Neural cell (in vitro differentiated cells): ENCODE measurements around the gene GSG1L.

Experiments used
- CTCF ChIP-seq: fragments of 450-650 bp; IDR thresholded peaks from 2 replicates; pipeline ENCODE4 v1.5.1; 2014; ENCODE audit warnings: antibody characterized with exemption, mild to moderate bottlenecking, moderate library complexity; ENCODE audit not compliant: poor library complexity, severe bottlenecking
- EP300 ChIP-seq: fragments of 450-650 bp; conservative IDR thresholded peaks from 2 replicates; pipeline ENCODE4 v1.6.1; 2014; ENCODE audit warnings: antibody characterized with exemption, mild to moderate bottlenecking, moderate library complexity; ENCODE audit not compliant: poor library complexity, severe bottlenecking
- EZH2 ChIP-seq: fragments of 200-600, 300-800 bp; shearing (Covaris generic), sonication (generic); IDR thresholded peaks from 2 replicates; pipeline ENCODE4 v1.6.1; 2014; ENCODE audit warnings: antibody characterized with exemption, low read length, borderline replicate concordance, mild to moderate bottlenecking; ENCODE audit not compliant: insufficient read depth, poor library complexity, severe bottlenecking
- MXI1 ChIP-seq: fragments of 450-650 bp; conservative IDR thresholded peaks from 2 replicates; pipeline ENCODE4 v1.6.1; 2014; ENCODE audit warnings: antibody characterized with exemption, mild to moderate bottlenecking; ENCODE audit not compliant: poor library complexity, severe bottlenecking
- REST ChIP-seq: IDR thresholded peaks from 2 replicates; pipeline ENCODE4 v1.6.1; 2012; ENCODE audit warnings: borderline replicate concordance
- TAF1 ChIP-seq: IDR thresholded peaks from 2 replicates; pipeline ENCODE4 v1.6.1; 2012; ENCODE audit warnings: low read depth

- TF ChIP-seq CTCF (no peak), TAF1 (no peak), EZH2 (no peak), REST (no peak), MXI1 (no peak), EP300 (no peak)
These were observed 183.2 kb downstream of the GSG1L start for GRCh38 chr16:27880287-27880686.
